HEK293 (cell line): ENCODE data around the gene SCN1A.

Source experiments
- CTCF ChIA-PET: fragments of 350-600 bp; formaldehyde crosslinking; extraction: SDS; loops from one replicate; lab custom pipeline; 2021; ENCODE audit warnings: antibody characterized with exemption; lab: Yijun Ruan, JAX
- POLR2A ChIA-PET: fragments of 300-600 bp; formaldehyde crosslinking; extraction: SDS; loops from one replicate; lab custom pipeline; 2020; ENCODE audit warnings: antibody characterized with exemption, inconsistent platforms; lab: Yijun Ruan, JAX
- H3K27ac ChIP-seq: fragments of 200-500 bp; sonication (Bioruptor generic); 2 replicates; pipeline ENCODE4 v1.5.1; 2014; ENCODE audit warnings: low read depth, low read length, control low read depth, inconsistent platforms; ENCODE audit errors: extremely low read depth
- H3K36me3 ChIP-seq, 2 experiments: fragments of 200-500 bp in 1 of 2; sonication (Bioruptor generic) in 1 of 2; 1 replicate in 1 of 2; 2 replicates in 1 of 2; pipeline ENCODE4 v1.5.1; 2014 to 2017; ENCODE audit warnings: inconsistent platforms in 2 of 2, low read length in 2 of 2; ENCODE audit not compliant: control insufficient read depth in 2 of 2, insufficient read depth in 1 of 2
- H3K4me1 ChIP-seq: fragments of 200-500 bp; sonication (Bioruptor generic); 2 replicates; pipeline ENCODE4 v1.5.1; 2014; ENCODE audit warnings: mild to moderate bottlenecking, low read length, inconsistent platforms; ENCODE audit not compliant: control insufficient read depth, insufficient read depth
- H3K4me3 ChIP-seq: 2 replicates; pipeline ENCODE4 v1.5.1; 2011; ENCODE audit warnings: low read depth, mild to moderate bottlenecking, control low read depth, low read length, moderate library complexity
- H3K9me3 ChIP-seq: fragments of 200-500 bp; sonication (Bioruptor generic); 2 replicates; pipeline ENCODE4 v1.5.1; 2014; ENCODE audit warnings: low read depth, low read length, inconsistent platforms; ENCODE audit not compliant: control insufficient read depth, insufficient read depth
- OSR2 ChIP-seq: fragments of 450-650 bp; formaldehyde crosslinking; IDR thresholded peaks from 2 replicates; pipeline ENCODE4 v1.5.1; 2016; ENCODE audit warnings: missing biosample characterization, missing genetic modification characterization
- OVOL3 ChIP-seq: fragments of 450-650 bp; formaldehyde crosslinking; IDR thresholded peaks from 2 replicates; pipeline ENCODE4 v1.5.1; 2016; ENCODE audit warnings: missing biosample characterization, missing genetic modification characterization
- PRDM1 ChIP-seq: fragments of 450-650 bp; formaldehyde crosslinking; IDR thresholded peaks from 2 replicates; pipeline ENCODE4; 2016; ENCODE audit warnings: missing biosample characterization, missing genetic modification characterization
- SP7 ChIP-seq: fragments of 450-650 bp; formaldehyde crosslinking; IDR thresholded peaks from 2 replicates; pipeline ENCODE4 v1.5.1; 2016; ENCODE audit warnings: missing biosample characterization, missing genetic modification characterization
- YY2 ChIP-seq: fragments of 450-650 bp; formaldehyde crosslinking; IDR thresholded peaks from 2 replicates; pipeline ENCODE4 v1.5.1; 2016; ENCODE audit warnings: missing biosample characterization, missing genetic modification characterization
- ZNF133 ChIP-seq: fragments of 450-650 bp; formaldehyde crosslinking; IDR thresholded peaks from 2 replicates; pipeline ENCODE4 v1.5.1; 2016; ENCODE audit warnings: missing biosample characterization, missing genetic modification characterization
- ZNF16 ChIP-seq: fragments of 450-650 bp; formaldehyde crosslinking; IDR thresholded peaks from 2 replicates; pipeline ENCODE4 v1.5.1; 2016; ENCODE audit warnings: low read depth, missing biosample characterization, missing genetic modification characterization
- ZNF596 ChIP-seq: fragments of 450-650 bp; IDR thresholded peaks from 2 replicates; pipeline ENCODE4 v1.5.0; 2018; ENCODE audit warnings: missing biosample characterization, mild to moderate bottlenecking, missing genetic modification characterization, moderate library complexity
- ZNF610 ChIP-seq: fragments of 450-650 bp; formaldehyde crosslinking; IDR thresholded peaks from 2 replicates; pipeline ENCODE4 v1.5.1; 2016; ENCODE audit warnings: missing biosample characterization, missing genetic modification characterization, borderline replicate concordance
- ZNF621 ChIP-seq: fragments of 450-650 bp; formaldehyde crosslinking; IDR thresholded peaks from 2 replicates; pipeline ENCODE4 v1.5.1; 2017; ENCODE audit warnings: missing biosample characterization, missing genetic modification characterization
- ZNF670 ChIP-seq: fragments of 450-650 bp; formaldehyde crosslinking; IDR thresholded peaks from 2 replicates; pipeline ENCODE4 v1.5.1; 2016; ENCODE audit warnings: missing biosample characterization, missing genetic modification characterization, low read depth
- ZNF768 ChIP-seq: fragments of 450-650 bp; formaldehyde crosslinking; IDR thresholded peaks from 2 replicates; pipeline ENCODE4 v1.5.1; 2018; ENCODE audit warnings: missing biosample characterization, mild to moderate bottlenecking, missing genetic modification characterization
- ZNF791 ChIP-seq: fragments of 450-650 bp; formaldehyde crosslinking; IDR thresholded peaks from 2 replicates; pipeline ENCODE4 v1.5.1; 2016; ENCODE audit warnings: missing biosample characterization, missing genetic modification characterization
- TF ChIP-seq, protein P1 (sequence below): fragments of 450-650 bp; formaldehyde crosslinking; IDR thresholded peaks from 2 replicates; pipeline ENCODE4 v1.5.1; 2016; ENCODE audit warnings: missing biosample characterization, missing genetic modification characterization
- TF ChIP-seq, protein P2 (sequence below): fragments of 450-650 bp; formaldehyde crosslinking; IDR thresholded peaks from 2 replicates; pipeline ENCODE4 v1.5.0; 2017; ENCODE audit warnings: missing biosample characterization, missing genetic modification characterization, borderline replicate concordance
- TF ChIP-seq, protein P3 (sequence below): fragments of 450-650 bp; IDR thresholded peaks from 2 replicates; pipeline ENCODE4 v1.5.1; 2018; ENCODE audit warnings: missing biosample characterization, missing genetic modification characterization
- TF ChIP-seq, protein P4 (sequence below): fragments of 450-650 bp; formaldehyde crosslinking; conservative IDR thresholded peaks from 2 replicates; pipeline ENCODE4 v1.5.1; 2016; ENCODE audit warnings: low read depth, missing biosample characterization, missing genetic modification characterization
- TF ChIP-seq, protein P5 (sequence below): fragments of 450-650 bp; formaldehyde crosslinking; IDR thresholded peaks from 2 replicates; pipeline ENCODE4 v1.5.1; 2016; ENCODE audit warnings: missing biosample characterization, missing genetic modification characterization, borderline replicate concordance

The SCN1A gene

DNA sequence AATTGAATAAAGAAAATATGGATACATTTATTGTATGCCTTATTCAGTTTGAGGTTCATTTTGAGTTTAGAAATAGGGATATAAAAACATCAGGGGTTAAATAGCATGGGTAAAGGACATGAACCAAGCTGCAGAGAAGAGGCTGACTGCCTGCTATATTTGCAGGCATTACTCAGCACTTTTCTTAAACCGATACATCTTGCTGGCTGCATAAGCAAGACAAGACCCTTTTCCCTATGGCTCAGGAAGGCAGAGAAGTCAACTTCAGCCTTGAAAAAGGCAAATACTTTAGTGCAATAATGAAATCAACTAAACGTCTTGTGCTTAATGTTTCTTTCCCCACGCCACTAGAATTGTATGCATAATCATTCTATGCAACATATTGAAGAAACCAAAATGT, 36.4 kb downstream of the SCN1A start:
- Histone ChIP-seq H3K36me3 (no peaks in the 10 kb centered on the region), H3K4me1 (no peaks in the 10 kb centered on the region), H3K4me3 (no peak overlapping the region), H3K27ac (no peak overlapping the region), H3K9me3 (no peaks in the 10 kb centered on the region)
- ChIA-PET CTCF (no interaction called here), POLR2A (no interaction called here)
- TF ChIP-seq ZNF610 (tag by site-specific recombination) (no peak), OSR2 (no peak), ZNF621 (tag by site-specific recombination) (no peak), SP7 (tag by site-specific recombination) (no peak), YY2 (tag by site-specific recombination) (no peak), ZNF596 (tag by site-specific recombination) (no peak)
- TF ChIP-seq, protein P1, sequence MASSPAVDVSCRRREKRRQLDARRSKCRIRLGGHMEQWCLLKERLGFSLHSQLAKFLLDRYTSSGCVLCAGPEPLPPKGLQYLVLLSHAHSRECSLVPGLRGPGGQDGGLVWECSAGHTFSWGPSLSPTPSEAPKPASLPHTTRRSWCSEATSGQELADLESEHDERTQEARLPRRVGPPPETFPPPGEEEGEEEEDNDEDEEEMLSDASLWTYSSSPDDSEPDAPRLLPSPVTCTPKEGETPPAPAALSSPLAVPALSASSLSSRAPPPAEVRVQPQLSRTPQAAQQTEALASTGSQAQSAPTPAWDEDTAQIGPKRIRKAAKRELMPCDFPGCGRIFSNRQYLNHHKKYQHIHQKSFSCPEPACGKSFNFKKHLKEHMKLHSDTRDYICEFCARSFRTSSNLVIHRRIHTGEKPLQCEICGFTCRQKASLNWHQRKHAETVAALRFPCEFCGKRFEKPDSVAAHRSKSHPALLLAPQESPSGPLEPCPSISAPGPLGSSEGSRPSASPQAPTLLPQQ (tag by site-specific recombination), result no peak

DNA sequence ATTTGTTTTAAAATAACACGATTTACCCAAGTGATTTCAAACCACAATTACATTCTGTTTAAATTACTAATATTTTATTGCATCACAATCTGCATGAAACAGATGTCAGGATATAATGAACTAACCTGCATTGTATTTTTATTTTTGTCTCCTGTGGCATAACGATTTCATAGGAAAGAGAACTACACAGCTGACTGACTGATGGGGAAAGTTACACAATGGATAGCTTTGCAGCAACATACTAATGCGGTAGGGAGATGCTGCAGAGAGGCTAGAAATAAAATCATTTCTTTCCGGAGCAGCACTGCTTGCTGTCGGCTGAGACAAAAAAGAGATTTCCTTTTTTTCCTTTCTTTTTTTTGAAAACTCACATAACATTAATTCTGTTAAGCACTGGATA, 36.9 kb downstream of the SCN1A start:
- H3K27ac ChIP-seq, result no peak overlapping the region
- CTCF ChIA-PET, result no interaction called here
- POLR2A ChIA-PET, result no interaction called here
- H3K36me3 ChIP-seq, result no peaks in the 10 kb centered on the region
- H3K4me1 ChIP-seq, result no peaks in the 10 kb centered on the region
- H3K4me3 ChIP-seq, result no peak overlapping the region
- H3K9me3 ChIP-seq, result no peaks in the 10 kb centered on the region
- TF ChIP-seq, protein P2, sequence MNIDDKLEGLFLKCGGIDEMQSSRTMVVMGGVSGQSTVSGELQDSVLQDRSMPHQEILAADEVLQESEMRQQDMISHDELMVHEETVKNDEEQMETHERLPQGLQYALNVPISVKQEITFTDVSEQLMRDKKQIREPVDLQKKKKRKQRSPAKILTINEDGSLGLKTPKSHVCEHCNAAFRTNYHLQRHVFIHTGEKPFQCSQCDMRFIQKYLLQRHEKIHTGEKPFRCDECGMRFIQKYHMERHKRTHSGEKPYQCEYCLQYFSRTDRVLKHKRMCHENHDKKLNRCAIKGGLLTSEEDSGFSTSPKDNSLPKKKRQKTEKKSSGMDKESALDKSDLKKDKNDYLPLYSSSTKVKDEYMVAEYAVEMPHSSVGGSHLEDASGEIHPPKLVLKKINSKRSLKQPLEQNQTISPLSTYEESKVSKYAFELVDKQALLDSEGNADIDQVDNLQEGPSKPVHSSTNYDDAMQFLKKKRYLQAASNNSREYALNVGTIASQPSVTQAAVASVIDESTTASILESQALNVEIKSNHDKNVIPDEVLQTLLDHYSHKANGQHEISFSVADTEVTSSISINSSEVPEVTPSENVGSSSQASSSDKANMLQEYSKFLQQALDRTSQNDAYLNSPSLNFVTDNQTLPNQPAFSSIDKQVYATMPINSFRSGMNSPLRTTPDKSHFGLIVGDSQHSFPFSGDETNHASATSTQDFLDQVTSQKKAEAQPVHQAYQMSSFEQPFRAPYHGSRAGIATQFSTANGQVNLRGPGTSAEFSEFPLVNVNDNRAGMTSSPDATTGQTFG, result no peak
- TF ChIP-seq, protein P3, sequence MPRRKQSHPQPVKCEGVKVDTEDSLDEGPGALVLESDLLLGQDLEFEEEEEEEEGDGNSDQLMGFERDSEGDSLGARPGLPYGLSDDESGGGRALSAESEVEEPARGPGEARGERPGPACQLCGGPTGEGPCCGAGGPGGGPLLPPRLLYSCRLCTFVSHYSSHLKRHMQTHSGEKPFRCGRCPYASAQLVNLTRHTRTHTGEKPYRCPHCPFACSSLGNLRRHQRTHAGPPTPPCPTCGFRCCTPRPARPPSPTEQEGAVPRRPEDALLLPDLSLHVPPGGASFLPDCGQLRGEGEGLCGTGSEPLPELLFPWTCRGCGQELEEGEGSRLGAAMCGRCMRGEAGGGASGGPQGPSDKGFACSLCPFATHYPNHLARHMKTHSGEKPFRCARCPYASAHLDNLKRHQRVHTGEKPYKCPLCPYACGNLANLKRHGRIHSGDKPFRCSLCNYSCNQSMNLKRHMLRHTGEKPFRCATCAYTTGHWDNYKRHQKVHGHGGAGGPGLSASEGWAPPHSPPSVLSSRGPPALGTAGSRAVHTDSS (tag by site-specific recombination), result no peak
- TF ChIP-seq, protein P4, sequence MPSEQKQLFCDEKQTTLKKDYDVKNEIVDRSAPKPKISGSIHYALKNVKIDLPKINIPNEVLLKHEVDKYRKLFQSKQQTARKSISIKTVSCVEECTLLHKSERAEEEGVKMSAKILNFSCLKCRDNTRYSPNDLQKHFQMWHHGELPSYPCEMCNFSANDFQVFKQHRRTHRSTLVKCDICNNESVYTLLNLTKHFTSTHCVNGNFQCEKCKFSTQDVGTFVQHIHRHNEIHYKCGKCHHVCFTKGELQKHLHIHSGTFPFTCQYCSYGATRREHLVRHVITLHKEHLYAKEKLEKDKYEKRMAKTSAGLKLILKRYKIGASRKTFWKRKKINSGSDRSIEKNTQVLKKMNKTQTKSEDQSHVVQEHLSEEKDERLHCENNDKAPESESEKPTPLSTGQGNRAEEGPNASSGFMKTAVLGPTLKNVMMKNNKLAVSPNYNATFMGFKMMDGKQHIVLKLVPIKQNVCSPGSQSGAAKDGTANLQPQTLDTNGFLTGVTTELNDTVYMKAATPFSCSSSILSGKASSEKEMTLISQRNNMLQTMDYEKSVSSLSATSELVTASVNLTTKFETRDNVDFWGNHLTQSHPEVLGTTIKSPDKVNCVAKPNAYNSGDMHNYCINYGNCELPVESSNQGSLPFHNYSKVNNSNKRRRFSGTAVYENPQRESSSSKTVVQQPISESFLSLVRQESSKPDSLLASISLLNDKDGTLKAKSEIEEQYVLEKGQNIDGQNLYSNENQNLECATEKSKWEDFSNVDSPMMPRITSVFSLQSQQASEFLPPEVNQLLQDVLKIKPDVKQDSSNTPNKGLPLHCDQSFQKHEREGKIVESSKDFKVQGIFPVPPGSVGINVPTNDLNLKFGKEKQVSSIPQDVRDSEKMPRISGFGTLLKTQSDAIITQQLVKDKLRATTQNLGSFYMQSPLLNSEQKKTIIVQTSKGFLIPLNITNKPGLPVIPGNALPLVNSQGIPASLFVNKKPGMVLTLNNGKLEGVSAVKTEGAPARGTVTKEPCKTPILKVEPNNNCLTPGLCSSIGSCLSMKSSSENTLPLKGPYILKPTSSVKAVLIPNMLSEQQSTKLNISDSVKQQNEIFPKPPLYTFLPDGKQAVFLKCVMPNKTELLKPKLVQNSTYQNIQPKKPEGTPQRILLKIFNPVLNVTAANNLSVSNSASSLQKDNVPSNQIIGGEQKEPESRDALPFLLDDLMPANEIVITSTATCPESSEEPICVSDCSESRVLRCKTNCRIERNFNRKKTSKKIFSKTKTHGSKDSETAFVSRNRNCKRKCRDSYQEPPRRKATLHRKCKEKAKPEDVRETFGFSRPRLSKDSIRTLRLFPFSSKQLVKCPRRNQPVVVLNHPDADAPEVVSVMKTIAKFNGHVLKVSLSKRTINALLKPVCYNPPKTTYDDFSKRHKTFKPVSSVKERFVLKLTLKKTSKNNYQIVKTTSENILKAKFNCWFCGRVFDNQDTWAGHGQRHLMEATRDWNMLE (tag by site-specific recombination), result no peak
- no peak for TF ChIP-seq ZNF791 (tag by site-specific recombination)
- TF ChIP-seq ZNF16 (tag by site-specific recombination), result no peak
- TF ChIP-seq, protein P5, sequence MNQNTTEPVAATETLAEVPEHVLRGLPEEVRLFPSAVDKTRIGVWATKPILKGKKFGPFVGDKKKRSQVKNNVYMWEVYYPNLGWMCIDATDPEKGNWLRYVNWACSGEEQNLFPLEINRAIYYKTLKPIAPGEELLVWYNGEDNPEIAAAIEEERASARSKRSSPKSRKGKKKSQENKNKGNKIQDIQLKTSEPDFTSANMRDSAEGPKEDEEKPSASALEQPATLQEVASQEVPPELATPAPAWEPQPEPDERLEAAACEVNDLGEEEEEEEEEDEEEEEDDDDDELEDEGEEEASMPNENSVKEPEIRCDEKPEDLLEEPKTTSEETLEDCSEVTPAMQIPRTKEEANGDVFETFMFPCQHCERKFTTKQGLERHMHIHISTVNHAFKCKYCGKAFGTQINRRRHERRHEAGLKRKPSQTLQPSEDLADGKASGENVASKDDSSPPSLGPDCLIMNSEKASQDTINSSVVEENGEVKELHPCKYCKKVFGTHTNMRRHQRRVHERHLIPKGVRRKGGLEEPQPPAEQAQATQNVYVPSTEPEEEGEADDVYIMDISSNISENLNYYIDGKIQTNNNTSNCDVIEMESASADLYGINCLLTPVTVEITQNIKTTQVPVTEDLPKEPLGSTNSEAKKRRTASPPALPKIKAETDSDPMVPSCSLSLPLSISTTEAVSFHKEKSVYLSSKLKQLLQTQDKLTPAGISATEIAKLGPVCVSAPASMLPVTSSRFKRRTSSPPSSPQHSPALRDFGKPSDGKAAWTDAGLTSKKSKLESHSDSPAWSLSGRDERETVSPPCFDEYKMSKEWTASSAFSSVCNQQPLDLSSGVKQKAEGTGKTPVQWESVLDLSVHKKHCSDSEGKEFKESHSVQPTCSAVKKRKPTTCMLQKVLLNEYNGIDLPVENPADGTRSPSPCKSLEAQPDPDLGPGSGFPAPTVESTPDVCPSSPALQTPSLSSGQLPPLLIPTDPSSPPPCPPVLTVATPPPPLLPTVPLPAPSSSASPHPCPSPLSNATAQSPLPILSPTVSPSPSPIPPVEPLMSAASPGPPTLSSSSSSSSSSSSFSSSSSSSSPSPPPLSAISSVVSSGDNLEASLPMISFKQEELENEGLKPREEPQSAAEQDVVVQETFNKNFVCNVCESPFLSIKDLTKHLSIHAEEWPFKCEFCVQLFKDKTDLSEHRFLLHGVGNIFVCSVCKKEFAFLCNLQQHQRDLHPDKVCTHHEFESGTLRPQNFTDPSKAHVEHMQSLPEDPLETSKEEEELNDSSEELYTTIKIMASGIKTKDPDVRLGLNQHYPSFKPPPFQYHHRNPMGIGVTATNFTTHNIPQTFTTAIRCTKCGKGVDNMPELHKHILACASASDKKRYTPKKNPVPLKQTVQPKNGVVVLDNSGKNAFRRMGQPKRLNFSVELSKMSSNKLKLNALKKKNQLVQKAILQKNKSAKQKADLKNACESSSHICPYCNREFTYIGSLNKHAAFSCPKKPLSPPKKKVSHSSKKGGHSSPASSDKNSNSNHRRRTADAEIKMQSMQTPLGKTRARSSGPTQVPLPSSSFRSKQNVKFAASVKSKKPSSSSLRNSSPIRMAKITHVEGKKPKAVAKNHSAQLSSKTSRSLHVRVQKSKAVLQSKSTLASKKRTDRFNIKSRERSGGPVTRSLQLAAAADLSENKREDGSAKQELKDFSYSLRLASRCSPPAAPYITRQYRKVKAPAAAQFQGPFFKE (tag by site-specific recombination), result no peak
- TF ChIP-seq ZNF768 (tag by site-specific recombination), result no peak
- TF ChIP-seq PRDM1 (tag by site-specific recombination), result no peak
- TF ChIP-seq OVOL3 (tag by site-specific recombination), result no peak
- no peak for TF ChIP-seq ZNF670 (tag by site-specific recombination)
- no peak for TF ChIP-seq ZNF133 (tag by site-specific recombination)
